Activated CD8-positive, alpha-beta memory T cell treated with anti-CD3 and anti-CD28 coated beads, Interleukin-2, amount 50 U/mL, for 4 hours (primary cell): ENCODE measurements around the gene SMG6.
"Not testable (repeated sequence)": the region's sequence is repeated elsewhere in the genome, so short reads cannot be mapped to it uniquely, and the experiment has no call there.

ENCODE experiments used
- DNase-seq: peaks from one replicate; pipeline ENCODE4 v3.0.0-alpha.2; 2020

Gene SMG6

GRCh38 chr17:2174468-2175293, 128.9 kb downstream of the SMG6 start:
- DNase-seq: no peak

GRCh38 chr17:2174014-2174413, 129.6 kb downstream of the SMG6 start:
- DNase-seq: no peak

GRCh38 chr17:2172999-2173398, 130.6 kb downstream of the SMG6 start:
- no peak for DNase-seq

GRCh38 chr17:2172077-2172851, 131.3 kb downstream of the SMG6 start:
- no peak for DNase-seq

- no peak for DNase-seq
Observed at GRCh38 chr17:2171702-2172076, 131.9 kb downstream of the SMG6 start.

GRCh38 chr17:2170023-2170422, 133.6 kb downstream of the SMG6 start:
- DNase-seq: no peak

- DNase-seq: not testable (repeated sequence)
Observed at GRCh38 chr17:2165723-2166122, 137.9 kb downstream of the SMG6 start.

GRCh38 chr17:2158396-2158780, 145.2 kb downstream of the SMG6 start:
- no peak for DNase-seq

- DNase-seq: no peak
Observed at GRCh38 chr17:2157675-2158395, 145.8 kb downstream of the SMG6 start.

GRCh38 chr17:2157081-2157480, 146.5 kb downstream of the SMG6 start:
- no peak for DNase-seq

GRCh38 chr17:2156666-2157065, 146.9 kb downstream of the SMG6 start:
- DNase-seq: no peak

GRCh38 chr17:2155573-2155972, 148.0 kb downstream of the SMG6 start:
- no peak for DNase-seq

- no peak for DNase-seq
Observed at GRCh38 chr17:2151358-2152033, 152.1 kb downstream of the SMG6 start.

- DNase-seq: no peak
Observed at GRCh38 chr17:2150806-2151205, 152.8 kb downstream of the SMG6 start.

- DNase-seq: no peak
Observed at GRCh38 chr17:2149934-2150333, 153.7 kb downstream of the SMG6 start.

GRCh38 chr17:2146132-2146871, 157.3 kb downstream of the SMG6 start:
- DNase-seq: no peak

GRCh38 chr17:2144701-2145100, 158.9 kb downstream of the SMG6 start:
- no peak for DNase-seq

- no peak for DNase-seq
Observed at GRCh38 chr17:2143332-2143731, 160.3 kb downstream of the SMG6 start.

GRCh38 chr17:2142682-2143081, 160.9 kb downstream of the SMG6 start:
- not testable (repeated sequence) for DNase-seq

- no peak for DNase-seq
Observed at GRCh38 chr17:2140683-2141082, 162.9 kb downstream of the SMG6 start.

GRCh38 chr17:2138761-2139160, 164.8 kb downstream of the SMG6 start:
- no peak for DNase-seq

GRCh38 chr17:2138318-2138717, 165.3 kb downstream of the SMG6 start:
- no peak for DNase-seq
